Caki2 (cell line): ENCODE measurements around the gene FRMD6. TPM values are rescaled to one million over a fixed set of nuclear protein-coding genes. Genes with fewer than 3 reads are reported as not detected.

Experiments
- DNase-seq: peaks from one replicate; pipeline ENCODE4 v3.0.0-alpha.2; 2015; ENCODE audit warnings: low read depth
- in situ Hi-C: cut with HindIII; loops from 2 replicates; pipeline ENCODE4 v1.10.0; 2016; ENCODE audit warnings: low sequenced_read_pairs, low pct_unique_long_range_greater_than_20kb, mixed read lengths
- total RNA-seq: library from RNA; depleted of rRNA; stranded (reverse); fragments of >200 nt; shearing (Covaris generic); gene quantifications from 2 replicates; pipeline ENCODE4 v1.2.3, GENCODE V29; 2014; ENCODE audit warnings: low replicate concordance; rRNA removed

Gene FRMD6
- total RNA-seq: 11.9 and 33.9 TPM in 2 replicates

DNA sequence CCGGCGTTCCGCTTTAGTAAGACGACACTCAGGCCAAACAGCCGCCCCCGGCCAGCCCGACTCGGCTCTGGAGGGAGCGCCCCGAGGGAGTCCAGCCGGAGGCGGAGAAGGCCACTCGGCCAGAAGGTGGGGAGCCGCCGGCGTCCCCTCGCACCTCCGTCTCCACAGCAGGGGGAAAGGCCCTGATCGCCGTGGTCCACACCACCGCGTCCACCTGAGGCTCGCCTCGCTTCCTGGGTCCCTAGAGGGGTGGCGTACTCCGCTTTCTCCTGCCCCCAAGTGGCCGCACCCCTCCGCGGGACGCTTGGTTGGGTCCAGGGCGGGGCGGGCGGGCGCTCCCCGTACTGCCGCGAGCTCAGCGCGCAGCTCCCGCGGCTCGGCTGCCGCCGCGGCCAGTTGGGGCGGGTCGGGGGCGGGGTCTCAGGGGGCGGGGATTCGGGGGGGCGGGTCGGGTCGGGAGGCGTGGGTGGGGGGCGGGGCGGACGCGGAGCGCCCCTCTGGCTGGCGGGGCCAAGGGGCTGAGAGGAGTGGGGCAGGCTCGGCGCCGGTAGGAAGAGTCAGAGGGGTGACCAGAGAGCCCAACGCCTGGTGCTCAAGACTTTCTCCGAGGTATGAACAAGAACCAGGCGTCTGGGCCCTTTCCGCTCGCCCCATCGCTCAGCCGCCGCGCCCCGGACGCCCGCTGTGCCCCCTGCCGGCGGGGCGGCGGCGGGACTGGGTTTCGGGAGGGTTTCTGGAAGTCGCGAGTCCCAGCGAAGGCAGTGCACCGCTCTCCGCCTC lies at the start of gene FRMD6:
FRMD6 (plus strand) TSS at position 523 of the 780 bp plus-strand sequence. CDS start 37,927 bp downstream, outside the sequence.
- in situ Hi-C loops: no loop called here
- DNase-seq: peak; percentile 80

DNA sequence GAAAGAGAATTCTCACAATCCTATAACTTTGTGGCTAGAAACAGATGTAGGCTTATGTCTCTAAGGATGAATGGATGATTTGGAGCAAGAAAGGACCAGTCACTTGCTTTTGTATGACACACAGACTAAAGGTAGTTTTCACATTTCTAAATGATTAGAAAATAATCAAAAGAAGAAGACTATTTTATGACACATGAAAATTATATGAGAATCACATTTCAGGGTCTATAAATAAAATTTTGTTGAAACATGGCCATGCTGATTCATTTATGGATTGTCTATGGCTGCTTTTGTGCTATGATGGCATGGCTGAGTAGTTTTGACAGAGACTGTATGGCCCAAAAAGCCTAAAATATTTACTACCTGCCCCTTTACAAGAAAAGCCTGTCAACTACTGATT lies 49.4 kb upstream of the FRMD6 start:
- DNase-seq: no peak
- in situ Hi-C loops: no loop called here

DNA sequence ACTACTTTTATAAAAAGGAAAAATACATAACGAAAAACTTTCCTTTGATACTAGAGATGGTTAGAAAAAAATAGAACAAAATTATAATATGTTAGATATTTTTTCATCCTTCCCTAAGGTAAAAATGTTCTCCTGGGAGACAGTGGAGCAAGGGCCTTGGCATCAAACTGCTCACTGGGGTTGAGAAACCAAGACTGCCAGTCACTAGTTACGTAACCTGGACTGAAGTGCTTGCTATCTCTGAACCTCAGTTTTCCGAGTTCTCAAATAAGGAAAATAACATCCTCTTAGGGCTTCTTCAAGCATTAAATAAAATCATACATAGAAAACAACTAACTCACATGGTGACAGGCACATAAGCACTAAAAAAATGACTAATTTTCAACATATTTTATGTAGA lies 48.2 kb upstream of the FRMD6 start:
- in situ Hi-C loops: no loop called here
- no peak for DNase-seq

DNA sequence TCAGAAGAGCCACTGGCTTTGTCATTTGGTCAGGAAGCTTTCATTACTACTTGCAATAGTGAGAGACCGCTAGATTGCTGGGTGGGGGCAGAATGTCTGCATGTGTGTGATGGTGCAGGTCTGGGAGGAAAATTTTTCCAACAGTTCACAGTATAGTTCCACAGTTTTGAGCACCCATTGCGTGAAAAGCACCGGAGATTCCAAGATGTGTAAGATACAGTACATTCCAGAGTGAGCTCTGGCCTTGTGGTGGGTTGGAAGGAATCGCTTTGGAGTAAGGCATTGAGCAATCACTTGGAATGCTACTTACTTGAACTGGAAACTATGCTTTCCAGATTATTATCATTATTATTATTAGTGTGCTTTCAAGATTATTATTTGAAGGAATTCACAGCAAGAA lies 47.6 kb upstream of the FRMD6 start:
- DNase-seq: no peak
- in situ Hi-C loops: no loop called here

DNA sequence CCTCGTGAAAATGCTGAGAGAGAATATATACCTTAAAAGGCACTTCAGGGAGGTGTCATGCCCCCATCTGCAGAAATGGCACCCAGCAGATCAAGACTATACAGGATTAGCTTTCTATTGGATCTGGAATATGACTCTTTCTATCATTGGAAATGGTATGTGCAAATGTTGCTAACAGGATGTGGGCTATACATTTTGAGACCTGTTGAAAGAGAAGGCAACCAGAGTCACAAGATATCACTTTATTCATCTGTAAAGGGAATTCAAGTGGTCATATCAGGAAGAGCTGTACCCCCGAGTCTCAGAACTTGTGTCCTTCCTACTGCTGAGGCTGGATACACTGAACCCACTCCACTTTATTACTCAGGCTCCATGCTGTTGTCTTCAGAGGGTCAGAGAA lies 46.1 kb upstream of the FRMD6 start:
- DNase-seq: no peak
- in situ Hi-C loops: no loop called here

DNA sequence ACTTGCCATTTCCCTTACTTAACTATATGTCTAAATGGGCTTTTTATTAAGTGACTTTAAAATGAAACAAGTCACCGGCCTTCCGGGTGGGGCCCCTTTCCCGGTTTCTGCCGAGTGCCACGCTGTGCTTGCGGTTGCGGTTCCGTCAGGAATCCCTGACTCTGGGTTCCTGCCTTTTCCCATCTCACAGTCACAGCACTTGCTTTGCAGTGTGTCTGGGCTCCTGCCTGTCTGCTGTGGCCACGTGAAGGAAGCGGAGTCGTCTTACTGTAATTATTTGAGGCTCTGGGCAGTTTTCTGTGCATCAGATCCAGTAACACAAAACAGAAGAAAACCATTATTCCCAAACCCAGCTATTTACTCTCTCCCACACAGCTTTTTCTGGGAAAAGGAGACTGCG lies 44.0 kb upstream of the FRMD6 start:
- no peak for DNase-seq
- in situ Hi-C loops: no loop called here

DNA sequence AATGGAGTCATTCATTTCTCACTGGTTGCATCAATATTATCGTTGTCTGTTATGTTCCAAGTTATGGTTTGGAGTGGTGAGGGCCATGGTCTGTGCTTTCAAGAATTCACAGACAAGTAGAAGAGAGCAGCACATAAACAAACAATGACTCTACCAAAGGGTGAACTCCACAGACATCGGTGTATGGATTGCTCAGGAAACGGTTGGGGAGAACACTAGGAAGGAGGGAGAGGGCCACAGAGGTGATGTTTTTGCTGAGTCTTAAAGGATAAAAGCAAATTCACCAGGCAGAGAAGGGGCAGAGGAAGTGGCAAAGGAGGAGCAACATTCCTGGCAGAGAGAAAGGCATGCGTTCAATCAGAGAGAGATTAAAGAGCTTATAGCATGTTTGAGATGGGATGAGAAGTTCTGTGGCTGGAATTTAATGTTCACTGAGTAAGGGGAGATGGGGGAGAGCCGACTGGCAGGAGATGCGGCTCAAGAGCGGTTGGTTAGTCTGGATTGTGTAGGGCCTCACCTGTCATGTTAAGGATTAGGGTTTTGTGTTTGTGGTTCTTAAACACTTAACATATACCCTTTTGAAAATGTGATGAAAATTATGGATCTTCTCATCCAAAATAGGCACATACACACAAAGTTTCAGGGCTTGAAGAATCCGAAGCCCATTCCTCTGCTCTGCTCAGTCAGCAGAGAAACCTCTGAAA lies 42.3 kb upstream of the FRMD6 start:
- in situ Hi-C loops: no loop called here
- no peak for DNase-seq

DNA sequence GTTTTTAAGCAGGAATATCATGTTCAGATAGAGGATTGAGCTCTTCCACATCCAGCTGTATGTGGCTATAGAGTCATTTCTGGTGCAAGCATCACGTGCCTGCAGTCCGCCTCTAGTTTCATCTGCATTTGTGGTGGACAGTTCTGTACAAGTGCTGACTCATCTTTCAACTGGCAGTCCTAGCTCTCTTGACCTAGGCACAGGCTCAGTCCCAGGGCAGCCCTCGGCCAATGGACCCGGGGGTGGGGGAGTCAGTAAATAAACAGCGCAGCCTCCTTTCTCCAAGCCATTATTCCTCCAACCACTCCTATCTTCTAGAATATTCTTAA lies 41.8 kb upstream of the FRMD6 start:
- DNase-seq: no peak
- in situ Hi-C loops: no loop called here

DNA sequence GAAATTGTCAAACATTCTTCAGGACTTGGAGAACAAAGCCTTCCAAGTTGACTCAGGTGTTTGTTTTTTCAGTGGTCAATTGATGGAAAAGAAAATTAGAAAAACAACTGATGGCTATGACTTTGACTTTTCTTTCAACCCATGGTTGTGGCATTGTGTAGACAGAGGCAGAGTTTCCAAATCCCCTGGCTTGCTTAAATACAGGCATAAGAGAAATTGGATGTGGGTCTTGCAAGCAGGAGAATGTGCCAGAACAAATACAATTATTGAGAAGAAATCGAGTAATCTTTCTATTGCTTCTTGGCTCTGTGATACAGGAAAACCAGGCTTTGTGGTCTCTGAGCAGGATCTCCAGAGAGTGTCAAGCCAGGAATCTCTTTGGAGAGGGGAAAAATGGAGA lies 40.9 kb upstream of the FRMD6 start:
- in situ Hi-C loops: no loop called here
- no peak for DNase-seq

DNA sequence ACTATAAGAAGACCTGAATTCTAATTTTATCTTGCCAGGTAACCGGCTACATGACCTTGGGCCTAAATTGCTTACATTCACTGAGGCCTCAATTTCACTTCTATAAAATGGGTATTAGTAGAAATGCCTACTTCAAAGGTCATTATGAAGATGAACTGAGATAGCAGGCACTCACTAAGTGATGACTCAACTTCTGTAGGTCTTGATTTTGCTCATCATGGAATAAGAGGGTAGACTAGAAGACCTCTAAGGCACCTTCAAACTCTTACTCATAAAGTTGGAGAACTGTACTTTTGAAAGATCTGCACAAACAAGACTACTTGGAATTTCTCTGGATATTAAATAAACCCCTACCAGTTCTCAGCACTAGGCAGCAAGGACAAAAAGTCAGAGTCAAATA lies 39.3 kb upstream of the FRMD6 start:
- DNase-seq: no peak
- in situ Hi-C loops: no loop called here

DNA sequence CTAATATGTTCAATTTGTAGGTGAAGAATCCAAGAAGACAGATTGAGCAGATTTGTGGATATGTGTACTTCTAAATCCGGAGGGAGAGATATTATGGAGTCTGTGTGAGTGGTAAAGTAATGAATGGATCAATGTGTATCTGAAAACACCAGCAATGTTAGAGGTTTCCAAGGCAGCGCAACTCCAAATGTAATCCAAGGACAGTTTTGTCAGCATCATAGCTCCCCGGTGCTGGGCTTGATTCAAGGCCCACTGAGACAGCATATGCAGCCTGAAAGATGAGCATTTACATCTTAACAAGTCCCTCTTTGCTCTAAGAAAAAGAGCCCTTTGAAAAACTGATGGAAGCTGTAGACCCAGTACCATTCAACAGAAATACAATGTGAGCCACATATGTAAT lies 38.3 kb upstream of the FRMD6 start:
- DNase-seq: no peak
- in situ Hi-C loops: no loop called here

DNA sequence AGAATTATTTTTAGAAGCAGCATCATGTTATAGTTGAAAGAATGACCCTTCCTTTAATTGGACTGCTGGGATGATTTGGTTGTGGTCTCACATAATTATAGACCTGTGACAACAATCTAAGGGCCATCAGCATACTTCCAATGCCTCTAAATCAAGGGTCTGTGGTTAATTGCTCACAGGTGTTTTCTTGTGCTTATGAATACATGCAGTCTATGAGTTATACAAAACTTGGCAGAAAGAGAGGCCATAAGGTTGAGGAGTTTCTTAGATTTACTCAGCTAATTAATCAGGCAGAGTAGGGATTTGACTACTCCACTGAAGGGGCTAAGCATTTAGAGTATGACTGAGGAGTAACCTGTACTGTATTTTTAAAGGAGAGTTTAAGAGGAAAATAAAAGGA lies 37.0 kb upstream of the FRMD6 start:
- in situ Hi-C loops: no loop called here
- no peak for DNase-seq

DNA sequence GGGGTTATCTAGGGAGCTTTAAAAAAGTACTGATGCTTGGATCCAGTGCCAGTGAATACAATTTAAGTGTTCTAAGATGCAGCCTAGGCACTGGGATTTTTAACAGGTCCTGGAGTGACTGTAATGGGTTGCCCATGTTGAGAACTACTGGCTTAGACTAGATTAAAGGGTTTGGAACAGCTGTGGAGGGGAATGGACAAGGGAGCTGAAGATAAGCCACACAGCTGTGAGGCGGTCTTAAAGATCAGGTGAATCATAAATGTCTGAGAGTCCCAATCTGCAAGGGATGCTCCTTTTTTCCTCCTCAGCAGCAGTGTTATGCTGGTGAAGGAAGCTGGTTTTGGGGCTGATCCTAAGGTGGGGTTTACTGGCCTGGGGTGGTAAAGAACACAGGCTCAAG lies 35.5 kb upstream of the FRMD6 start:
- in situ Hi-C loops: no loop called here
- DNase-seq: no peak

DNA sequence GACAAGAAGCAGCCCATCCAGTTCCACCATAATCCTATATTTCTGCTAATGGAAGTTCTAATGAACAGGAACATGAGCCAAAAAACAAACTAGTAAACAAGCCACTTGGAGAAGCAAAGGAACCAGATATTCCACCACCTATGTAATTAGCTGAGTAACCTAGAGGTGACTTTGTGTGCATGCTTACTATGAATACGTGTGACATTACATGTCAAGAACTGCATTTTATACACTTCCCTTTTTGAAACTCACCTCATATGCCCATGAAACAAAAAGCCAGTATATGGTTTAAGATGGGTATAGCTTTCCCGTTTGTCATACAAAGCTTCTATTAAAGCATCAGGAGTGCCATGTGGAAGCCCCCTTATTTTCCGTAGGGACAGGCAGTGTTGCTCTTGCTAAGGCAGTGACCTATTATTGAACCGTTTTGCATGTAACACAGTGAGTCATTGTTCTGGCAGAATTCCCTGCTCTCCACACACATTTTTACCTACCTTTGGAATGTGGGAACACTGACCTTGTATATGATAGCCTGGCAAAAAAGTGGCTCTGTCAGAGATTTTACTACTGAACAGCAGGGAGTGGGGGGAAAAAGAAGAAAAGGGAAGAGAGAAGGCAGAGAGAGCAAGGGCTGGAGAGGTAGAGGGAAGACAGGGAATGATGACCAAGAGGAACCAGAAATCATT lies 34.8 kb upstream of the FRMD6 start:
- in situ Hi-C loops: no loop called here
- DNase-seq: peak; percentile 74

DNA sequence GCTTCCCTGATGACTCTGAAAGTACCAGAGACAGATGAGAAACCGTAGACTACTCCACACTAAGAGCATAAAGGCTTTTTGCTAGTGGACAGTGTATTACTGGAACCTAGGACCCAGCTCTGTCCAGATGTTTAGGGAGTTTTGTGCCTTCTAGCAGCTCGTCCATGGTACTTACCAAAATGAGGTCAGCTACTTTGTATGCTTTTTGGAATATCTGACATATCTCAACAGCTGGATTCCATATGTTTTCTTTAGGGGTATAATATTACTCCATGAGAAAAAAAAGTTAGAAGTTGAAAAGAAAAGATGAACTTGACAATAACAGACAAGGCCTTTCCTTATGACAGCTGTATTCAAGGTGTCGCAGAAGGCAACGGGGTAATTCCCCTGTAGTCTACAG lies 32.1 kb upstream of the FRMD6 start:
- no peak for DNase-seq
- in situ Hi-C loops: no loop called here

DNA sequence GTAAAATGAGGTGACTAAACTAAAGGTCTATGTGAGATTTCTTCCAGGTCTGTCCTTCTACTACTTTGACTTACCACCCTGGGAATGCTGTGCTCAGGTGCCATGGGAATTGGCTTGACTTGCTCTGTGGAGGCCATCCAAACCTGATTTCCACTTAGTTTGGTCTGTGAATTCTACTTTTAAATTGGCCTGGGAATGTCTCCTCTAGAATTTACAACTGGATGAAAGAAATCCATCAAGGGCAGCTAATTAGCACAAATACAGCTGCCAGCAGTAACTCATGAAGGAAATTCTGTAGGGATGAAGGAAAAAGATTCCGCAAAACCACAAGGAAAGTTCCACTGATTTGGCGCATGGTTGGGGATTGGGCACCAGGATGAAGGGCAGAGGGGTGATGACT lies 31.7 kb upstream of the FRMD6 start:
- in situ Hi-C loops: no loop called here
- no peak for DNase-seq

DNA sequence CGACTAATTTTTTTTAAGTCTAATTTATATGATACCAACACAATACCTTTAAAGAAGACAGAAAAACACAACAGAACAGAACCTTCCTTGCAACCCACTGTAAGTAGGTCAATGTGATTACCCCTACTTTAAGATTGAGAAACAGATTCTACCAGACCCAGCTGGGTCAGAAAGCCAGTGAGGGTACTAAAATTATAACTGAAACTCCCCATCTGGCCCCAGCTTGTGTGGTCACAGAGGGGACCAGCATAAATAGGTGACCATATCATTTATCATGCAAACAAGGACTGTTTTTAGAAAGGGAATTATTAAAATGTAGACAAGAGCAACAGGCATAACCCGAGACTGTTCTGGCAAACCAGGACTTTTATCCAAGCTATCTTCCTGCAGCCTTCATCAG lies 30.1 kb upstream of the FRMD6 start:
- in situ Hi-C loops: no loop called here
- no peak for DNase-seq

DNA sequence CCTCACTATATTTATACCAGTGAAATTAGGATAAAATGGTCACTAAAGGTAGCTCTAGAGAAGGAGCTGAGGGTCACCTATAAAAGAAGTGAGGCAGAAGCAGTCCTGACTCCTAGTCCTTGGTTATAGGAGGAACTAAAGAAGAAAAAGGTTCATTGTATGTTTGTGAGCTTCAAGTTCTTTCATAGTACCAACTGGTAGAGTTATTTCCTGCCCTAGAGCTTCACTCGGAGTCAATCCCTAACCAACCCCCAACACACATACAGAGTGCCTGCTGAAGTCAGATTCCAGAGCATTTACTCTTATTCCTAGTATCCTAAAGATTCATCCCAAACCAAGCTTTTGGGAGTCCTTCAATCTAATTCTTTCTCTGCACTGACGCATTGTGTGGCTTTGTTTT lies 29.3 kb upstream of the FRMD6 start:
- DNase-seq: no peak
- in situ Hi-C loops: no loop called here

DNA sequence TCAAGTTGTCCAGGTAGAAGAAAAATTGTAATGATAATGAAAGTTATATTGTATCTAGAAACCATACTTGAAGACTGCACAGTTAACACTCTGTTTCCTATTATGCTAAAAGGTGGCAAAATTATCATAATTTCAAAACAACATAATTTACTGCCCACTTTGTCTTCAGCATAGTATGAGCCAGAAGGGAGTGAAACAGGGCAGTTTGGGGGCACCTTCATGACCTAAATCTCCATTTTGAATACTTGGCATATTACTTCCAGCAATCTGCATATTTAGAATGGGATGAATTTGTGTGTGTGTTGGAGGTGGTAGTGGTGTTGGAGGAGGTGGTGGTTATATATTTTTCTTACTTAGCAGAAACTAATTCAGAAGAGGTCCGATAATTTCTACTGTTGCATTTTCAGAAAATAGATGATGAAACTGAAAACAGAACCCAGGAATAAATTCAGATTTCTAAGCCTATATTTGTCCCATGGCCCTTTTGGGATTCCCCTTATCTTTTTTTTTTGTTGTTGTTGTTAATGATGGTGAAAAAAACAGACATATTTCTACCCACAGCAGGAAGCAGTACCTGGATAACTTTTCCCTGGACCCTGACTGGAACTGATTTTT lies 26.6 kb upstream of the FRMD6 start:
- DNase-seq: no peak
- in situ Hi-C loops: no loop called here
